ENCODE data around the gene GAS7.

Gene GAS7

GRCh38 chr17:10183931-10184930 is 14.2 kb downstream of the GAS7 start:
- no peak for TF ChIP-seq POLR2AphosphoS5 (IDR thresholded peaks at IDR 0.05; ENCODE audit: borderline replicate concordance, low read depth, low read length)
- TF ChIP-seq FOXP2 (optimal IDR thresholded peaks at IDR 0.05; ENCODE audit: control extremely low read depth, extremely low read length, insufficient read depth) = no peak
- TF ChIP-seq EZH2 (IDR thresholded peaks at IDR 0.05) = no peak
- no peak for DNase-seq (ENCODE audit: low read depth, low spot score)
- H3K4me3 ChIP-seq = no peak overlapping the region
- H3K36me3 ChIP-seq (ENCODE audit: insufficient read depth, low read length) = no peaks in the 10 kb centered on the region
- H3K27ac ChIP-seq = no peak overlapping the region
- H3K9me3 ChIP-seq (ENCODE audit: low read depth, low read length) = no peaks in the 10 kb centered on the region
- H3K9ac ChIP-seq (ENCODE audit: insufficient read length) = no peak overlapping the region

- Histone ChIP-seq H3K9me3 (ENCODE audit: low read depth, low read length) (no peaks in the 10 kb centered on the region), H3K9ac (ENCODE audit: insufficient read length) (no peak overlapping the region), H3K4me3 (no peak overlapping the region), H3K36me3 (ENCODE audit: insufficient read depth, low read length) (no peaks in the 10 kb centered on the region), H3K27ac (no peak overlapping the region)
- no peak for TF ChIP-seq EZH2 (IDR thresholded peaks at IDR 0.05)
- TF ChIP-seq FOXP2 (optimal IDR thresholded peaks at IDR 0.05; ENCODE audit: control extremely low read depth, extremely low read length, insufficient read depth) = no peak
- TF ChIP-seq POLR2AphosphoS5 (IDR thresholded peaks at IDR 0.05; ENCODE audit: borderline replicate concordance, low read depth, low read length) = no peak
- no peak for DNase-seq (ENCODE audit: low read depth, low spot score)
Measured at GRCh38 chr17:10182785-10183184, 15.6 kb downstream of the GAS7 start.

GRCh38 chr17:10178506-10178991 is 19.9 kb downstream of the GAS7 start:
- Histone ChIP-seq H3K4me3 (no peak overlapping the region), H3K9ac (ENCODE audit: insufficient read length) (no peak overlapping the region), H3K36me3 (ENCODE audit: insufficient read depth, low read length) (no peaks in the 10 kb centered on the region), H3K27ac (no peak overlapping the region), H3K9me3 (ENCODE audit: low read depth, low read length) (no peaks in the 10 kb centered on the region)
- TF ChIP-seq POLR2AphosphoS5 (IDR thresholded peaks at IDR 0.05; ENCODE audit: borderline replicate concordance, low read depth, low read length) (no peak), EZH2 (IDR thresholded peaks at IDR 0.05) (no peak), FOXP2 (optimal IDR thresholded peaks at IDR 0.05; ENCODE audit: control extremely low read depth, extremely low read length, insufficient read depth) (no peak)
- no peak for DNase-seq (ENCODE audit: low read depth, low spot score)

GRCh38 chr17:10177913-10178505 is 20.4 kb downstream of the GAS7 start:
- Histone ChIP-seq H3K4me3 (no peak overlapping the region), H3K36me3 (ENCODE audit: insufficient read depth, low read length) (no peaks in the 10 kb centered on the region), H3K9ac (ENCODE audit: insufficient read length) (no peak overlapping the region), H3K9me3 (ENCODE audit: low read depth, low read length) (no peaks in the 10 kb centered on the region), H3K27ac (no peak overlapping the region)
- TF ChIP-seq FOXP2 (optimal IDR thresholded peaks at IDR 0.05; ENCODE audit: control extremely low read depth, extremely low read length, insufficient read depth) (no peak), EZH2 (IDR thresholded peaks at IDR 0.05) (no peak), POLR2AphosphoS5 (IDR thresholded peaks at IDR 0.05; ENCODE audit: borderline replicate concordance, low read depth, low read length) (no peak)
- no peak for DNase-seq (ENCODE audit: low read depth, low spot score)

GRCh38 chr17:10177131-10177912 is 21.1 kb downstream of the GAS7 start:
- no peak overlapping the region for H3K4me3 ChIP-seq
- TF ChIP-seq POLR2AphosphoS5 (IDR thresholded peaks at IDR 0.05; ENCODE audit: borderline replicate concordance, low read depth, low read length) (no peak), FOXP2 (optimal IDR thresholded peaks at IDR 0.05; ENCODE audit: control extremely low read depth, extremely low read length, insufficient read depth) (no peak), EZH2 (IDR thresholded peaks at IDR 0.05) (no peak)
- H3K9ac ChIP-seq (ENCODE audit: insufficient read length) = no peak overlapping the region

GRCh38 chr17:10173913-10174312 is 24.5 kb downstream of the GAS7 start:
- H3K4me3 ChIP-seq = no peak overlapping the region
- TF ChIP-seq POLR2AphosphoS5 (IDR thresholded peaks at IDR 0.05; ENCODE audit: borderline replicate concordance, low read depth, low read length) = no peak
- TF ChIP-seq EZH2 (IDR thresholded peaks at IDR 0.05) = no peak
- no peak for TF ChIP-seq FOXP2 (optimal IDR thresholded peaks at IDR 0.05; ENCODE audit: control extremely low read depth, extremely low read length, insufficient read depth)
- H3K9me3 ChIP-seq (ENCODE audit: low read depth, low read length) = no peaks in the 10 kb centered on the region
- no peak overlapping the region for H3K9ac ChIP-seq (ENCODE audit: insufficient read length)
- no peak for DNase-seq (ENCODE audit: low read depth, low spot score)
- H3K27ac ChIP-seq = no peak overlapping the region
- no peaks in the 10 kb centered on the region for H3K36me3 ChIP-seq (ENCODE audit: insufficient read depth, low read length)

More at GRCh38 chr17:10177131-10177912, 21.1 kb downstream of the GAS7 start:
- no peak for DNase-seq (ENCODE audit: low read depth, low spot score)
- Histone ChIP-seq H3K27ac (no peak overlapping the region), H3K9me3 (ENCODE audit: low read depth, low read length) (no peaks in the 10 kb centered on the region), H3K36me3 (ENCODE audit: insufficient read depth, low read length) (no peaks in the 10 kb centered on the region)

GRCh38 chr17:10172778-10173177 is 25.6 kb downstream of the GAS7 start:
- Histone ChIP-seq H3K9me3 (ENCODE audit: low read depth, low read length) (no peaks in the 10 kb centered on the region), H3K9ac (ENCODE audit: insufficient read length) (no peak overlapping the region), H3K27ac (no peak overlapping the region), H3K4me3 (no peak overlapping the region), H3K36me3 (ENCODE audit: insufficient read depth, low read length) (no peaks in the 10 kb centered on the region)
- DNase-seq (ENCODE audit: low read depth, low spot score) = no peak
- TF ChIP-seq FOXP2 (optimal IDR thresholded peaks at IDR 0.05; ENCODE audit: control extremely low read depth, extremely low read length, insufficient read depth) = no peak
- no peak for TF ChIP-seq EZH2 (IDR thresholded peaks at IDR 0.05)
- no peak for TF ChIP-seq POLR2AphosphoS5 (IDR thresholded peaks at IDR 0.05; ENCODE audit: borderline replicate concordance, low read depth, low read length)
